Neutrophil (primary cell): ENCODE data around the gene CCDC43.
A peak's percentile ranks its signal among the peaks of the same experiment; 100 is the strongest.

Experiments
- H3K27ac ChIP-seq: fragments of 200-600 bp; sonication (generic); 2 replicates; pipeline ENCODE4 v1.5.1; 2016; ENCODE audit warnings: mild to moderate bottlenecking, moderate library complexity
- H3K27me3 ChIP-seq: fragments of 200-600 bp; sonication (generic); 2 replicates; pipeline ENCODE4 v1.6.0; 2016; ENCODE audit warnings: mild to moderate bottlenecking
- H3K36me3 ChIP-seq: fragments of 200-600 bp; sonication (generic); 2 replicates; pipeline ENCODE4 v1.5.1; 2017
- H3K4me1 ChIP-seq, 2 experiments: fragments of 200-600 bp in 1 of 2; sonication (generic) in 1 of 2; 1 replicate in 1 of 2; 2 replicates in 1 of 2; pipeline versions ENCODE4 v1.5.1 to v1.6.1; 2013 to 2016; ENCODE audit warnings: low read depth in 1 of 2, low read length in 1 of 2, mild to moderate bottlenecking in 1 of 2, moderate library complexity in 1 of 2; ENCODE audit not compliant: control insufficient read depth in 1 of 2, insufficient read depth in 1 of 2
- H3K4me3 ChIP-seq, 2 experiments: fragments of 200-600 bp in 1 of 2; sonication (generic) in 1 of 2; 1 replicate in 1 of 2; 2 replicates in 1 of 2; pipeline ENCODE4 v1.5.1; 2013 to 2016; ENCODE audit warnings: low read depth in 1 of 2, low read length in 1 of 2, mild to moderate bottlenecking in 1 of 2, moderate library complexity in 1 of 2
- H3K9me3 ChIP-seq: fragments of 200-600 bp; sonication (generic); 2 replicates; pipeline ENCODE4 v1.5.1; 2016
- CTCF ChIP-seq: fragments of 200-600 bp; sonication (generic); IDR thresholded peaks from 2 replicates; pipeline ENCODE4 v1.5.1; 2016; ENCODE audit warnings: antibody characterized with exemption

Gene CCDC43

GRCh38 chr17:44655983-44656710, 33.4 kb downstream of the CCDC43 start, which contains the start of gene MEIOC:
MEIOC (plus strand) TSS chr17:44656468; CDS start chr17:44656614, 146 bp downstream.
- H3K36me3 ChIP-seq: no peaks in the 10 kb centered on the region
- no peaks in the 10 kb centered on the region for H3K9me3 ChIP-seq
- no peak for TF ChIP-seq CTCF
- peaks cover 4 to 14% of the 10 kb centered on the region in 2 experiments for H3K4me1 ChIP-seq
- peak within 1 kb of the TSS; percentile 43 to 59 for H3K4me3 ChIP-seq
- H3K27ac ChIP-seq: no peak within 1 kb of the TSS
- H3K27me3 ChIP-seq: peaks cover 87% of the 10 kb centered on the region

- H3K27ac ChIP-seq: no peak overlapping the region
- H3K4me1 ChIP-seq: peaks cover 4 to 14% of the 10 kb centered on the region in 2 experiments
- H3K9me3 ChIP-seq: no peaks in the 10 kb centered on the region
- H3K4me3 ChIP-seq: no peak overlapping the region
- TF ChIP-seq CTCF: no peak
- no peaks in the 10 kb centered on the region for H3K36me3 ChIP-seq
- H3K27me3 ChIP-seq: peaks cover 94% of the 10 kb centered on the region
These were observed 35.6 kb downstream of the CCDC43 start for GRCh38 chr17:44653954-44654353.

- Histone ChIP-seq H3K4me3 (no peak overlapping the region), H3K36me3 (no peaks in the 10 kb centered on the region), H3K9me3 (no peaks in the 10 kb centered on the region), H3K27ac (no peak overlapping the region), H3K4me1 (peaks cover 4 to 14% of the 10 kb centered on the region in 2 experiments), H3K27me3 (peaks cover 94% of the 10 kb centered on the region)
- no peak for TF ChIP-seq CTCF
These were observed 36.2 kb downstream of the CCDC43 start for GRCh38 chr17:44653384-44653783.

GRCh38 chr17:44652727-44653126, 36.8 kb downstream of the CCDC43 start:
- Histone ChIP-seq H3K27me3 (peaks cover 94% of the 10 kb centered on the region), H3K4me1 (peaks cover 4 to 14% of the 10 kb centered on the region in 2 experiments), H3K4me3 (no peak overlapping the region), H3K36me3 (no peaks in the 10 kb centered on the region), H3K9me3 (no peaks in the 10 kb centered on the region), H3K27ac (no peak overlapping the region)
- no peak for TF ChIP-seq CTCF

GRCh38 chr17:44651228-44651627, 38.3 kb downstream of the CCDC43 start:
- no peak overlapping the region for H3K27ac ChIP-seq
- no peaks in the 10 kb centered on the region for H3K36me3 ChIP-seq
- no peaks in the 10 kb centered on the region for H3K9me3 ChIP-seq
- H3K4me3 ChIP-seq: no peak overlapping the region
- no peak for TF ChIP-seq CTCF
- peaks cover 0 to 5% of the 10 kb centered on the region in 2 experiments for H3K4me1 ChIP-seq
- H3K27me3 ChIP-seq: peaks cover 81% of the 10 kb centered on the region
